Activated naive CD4-positive, alpha-beta T cell treated with anti-CD3 and anti-CD28 coated beads for 36 hours (primary cell): Measurements from ENCODE around the gene KCNJ10. TPM values are rescaled to one million over a fixed set of nuclear protein-coding genes. Genes with fewer than 3 reads are reported as not detected.

ENCODE experiments used
- CTCF ChIA-PET: fragments of 350-600 bp; sonication (Branson Sonifier 250); formaldehyde crosslinking; loops from one replicate; lab custom pipeline; 2021; ENCODE audit warnings: antibody characterized with exemption; lab: Charles Lee
- DNase-seq: peaks from one replicate; pipeline ENCODE4 v3.0.0-alpha.2; 2020
- H3K27ac Mint-ChIP-seq: one replicate; pipeline ENCODE4 v1.8.0; 2021; ENCODE audit warnings: mild to moderate bottlenecking, mixed read lengths
- H3K27me3 Mint-ChIP-seq: one replicate; pipeline ENCODE4 v1.8.0; 2021; ENCODE audit warnings: low read depth, mixed read lengths
- H3K36me3 Mint-ChIP-seq: one replicate; pipeline ENCODE4 v1.8.0; 2021; ENCODE audit warnings: low read depth, mixed read lengths
- H3K4me1 Mint-ChIP-seq: one replicate; pipeline ENCODE4 v1.8.0; 2021; ENCODE audit warnings: low read depth, mixed read lengths
- H3K4me3 Mint-ChIP-seq: one replicate; pipeline ENCODE4 v1.8.0; 2021; ENCODE audit warnings: mild to moderate bottlenecking, moderate library complexity, mixed read lengths
- H3K9me3 Mint-ChIP-seq: one replicate; pipeline ENCODE4 v1.8.0; 2021; ENCODE audit warnings: mixed read lengths
- intact Hi-C: fragments of 100-400 bp; cut with micrococcal nuclease; formaldehyde crosslinking; loops from one replicate; pipeline ENCODE4 v1.15.1; 2023
- total RNA-seq, 2 experiments: library from RNA; stranded (reverse); gene quantifications; one replicate each; pipeline ENCODE4 v1.2.3, GENCODE V29; 2021

KCNJ10 gene
- total RNA-seq, 2 experiments from 2014 or later, result not detected

DNA sequence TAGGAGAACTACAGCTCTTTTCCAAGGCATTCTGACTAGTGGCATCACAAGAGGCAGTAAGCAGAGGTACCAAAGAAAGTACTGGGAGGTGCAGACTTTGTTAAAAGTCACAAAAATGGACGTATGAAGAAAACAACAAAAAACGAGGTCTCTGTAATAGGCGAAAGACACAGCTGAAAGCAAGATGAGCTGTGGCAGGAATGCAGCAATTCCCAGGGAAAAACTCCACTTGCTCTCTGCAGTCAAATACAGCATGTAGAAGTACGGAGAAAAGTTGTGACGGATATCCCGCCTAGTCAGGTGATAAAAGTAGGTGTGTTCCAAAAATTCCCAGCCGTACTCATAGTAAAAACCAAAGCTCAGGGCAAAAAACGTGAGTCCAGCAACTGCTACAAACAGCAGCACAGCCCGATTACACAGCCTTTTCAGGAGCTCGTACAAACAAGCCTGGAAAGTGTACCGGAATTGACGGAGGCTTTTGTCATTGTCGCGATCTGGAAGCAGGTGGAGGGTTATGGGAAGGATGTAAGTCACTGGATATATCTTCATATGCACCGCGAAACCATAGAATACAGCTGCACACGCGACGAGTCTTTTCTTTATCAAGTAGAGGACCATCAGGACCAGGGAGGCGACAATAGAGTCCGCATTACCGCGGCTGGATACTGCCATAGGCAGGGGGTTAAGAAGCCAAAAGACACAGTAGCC, 39.1 kb downstream of the KCNJ10 start:
- Mint-ChIP-seq H3K36me3 (peaks cover 3% of the 10 kb centered on the region), H3K9me3 (no peaks in the 10 kb centered on the region), H3K27me3 (no peaks in the 10 kb centered on the region), H3K27ac (peak overlapping the region; percentile 87), H3K4me3 (peak overlapping the region; percentile 93), H3K4me1 (peaks cover 25% of the 10 kb centered on the region)
- CTCF ChIA-PET, result interaction anchor here (0.8 to 5.8 kb wide), 13 partner anchors 8 to 138 kb away, joined by 3 to 45 read pairs (median 3); partner anchors contain the start of genes KCNJ9 and TAGLN2
- peak; percentile 59 for DNase-seq
- intact Hi-C loops, result loop anchor here (1.0 to 5.0 kb wide), 8 partner anchors 40 to 1016 kb away; partner anchors contain the start of genes COPA, DCAF8, IGSF8 and KCNJ10

DNA sequence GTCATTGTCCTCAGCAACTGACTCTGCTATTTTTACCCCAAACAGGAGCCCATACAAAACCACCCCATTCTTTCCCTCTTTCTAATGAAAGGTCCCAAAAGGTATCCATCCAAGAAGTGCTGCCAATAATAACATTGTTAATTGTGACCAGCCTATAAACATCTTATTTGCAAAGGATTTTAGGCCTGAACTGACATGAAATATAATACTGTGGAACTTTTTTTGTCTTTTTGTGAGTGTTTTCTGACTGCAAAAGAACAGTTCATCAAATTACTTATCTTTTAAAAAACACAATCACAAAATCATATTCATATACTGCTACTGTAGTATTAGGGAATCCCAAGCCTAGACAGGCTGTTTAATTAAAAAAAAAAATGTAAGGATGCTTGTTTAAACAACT, 41.5 kb downstream of the KCNJ10 start:
- peaks cover 25% of the 10 kb centered on the region for H3K4me1 Mint-ChIP-seq
- DNase-seq, result no peak
- H3K36me3 Mint-ChIP-seq, result peaks cover 3% of the 10 kb centered on the region
- no peak overlapping the region for H3K4me3 Mint-ChIP-seq
- no peak overlapping the region for H3K27ac Mint-ChIP-seq
- intact Hi-C loops, result no loop called here
- no peaks in the 10 kb centered on the region for H3K27me3 Mint-ChIP-seq
- no peaks in the 10 kb centered on the region for H3K9me3 Mint-ChIP-seq
- CTCF ChIA-PET, result interaction anchor here (0.8 to 5.8 kb wide), 2 partner anchors 21 to 460 kb away, joined by 7 to 36 read pairs; no protein-coding TSS in a partner anchor

DNA sequence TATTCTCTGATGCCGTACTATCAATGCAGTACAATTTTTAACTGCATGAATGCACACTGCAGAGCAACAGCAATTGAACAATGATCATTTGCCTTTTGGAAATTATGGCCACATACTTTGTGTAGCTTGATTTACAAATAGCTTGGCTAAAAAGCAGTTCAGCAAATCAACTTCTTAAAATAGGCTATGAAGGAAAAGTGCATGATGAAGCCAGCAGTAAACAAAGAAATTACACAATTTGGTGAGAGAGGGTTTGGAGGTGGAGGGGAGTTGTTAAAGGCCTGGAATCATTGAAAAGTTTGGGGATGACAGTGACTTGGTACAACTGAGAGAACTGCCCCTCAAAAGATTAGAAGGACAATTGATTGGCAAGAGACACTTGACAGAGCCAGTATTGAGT, 44.6 kb downstream of the KCNJ10 start:
- Mint-ChIP-seq H3K9me3 (no peaks in the 10 kb centered on the region), H3K27me3 (no peaks in the 10 kb centered on the region), H3K36me3 (no peaks in the 10 kb centered on the region), H3K4me3 (no peak overlapping the region), H3K27ac (no peak overlapping the region), H3K4me1 (peaks cover 9% of the 10 kb centered on the region)
- intact Hi-C loops, result no loop called here
- CTCF ChIA-PET, result no interaction called here
- DNase-seq, result no peak

DNA sequence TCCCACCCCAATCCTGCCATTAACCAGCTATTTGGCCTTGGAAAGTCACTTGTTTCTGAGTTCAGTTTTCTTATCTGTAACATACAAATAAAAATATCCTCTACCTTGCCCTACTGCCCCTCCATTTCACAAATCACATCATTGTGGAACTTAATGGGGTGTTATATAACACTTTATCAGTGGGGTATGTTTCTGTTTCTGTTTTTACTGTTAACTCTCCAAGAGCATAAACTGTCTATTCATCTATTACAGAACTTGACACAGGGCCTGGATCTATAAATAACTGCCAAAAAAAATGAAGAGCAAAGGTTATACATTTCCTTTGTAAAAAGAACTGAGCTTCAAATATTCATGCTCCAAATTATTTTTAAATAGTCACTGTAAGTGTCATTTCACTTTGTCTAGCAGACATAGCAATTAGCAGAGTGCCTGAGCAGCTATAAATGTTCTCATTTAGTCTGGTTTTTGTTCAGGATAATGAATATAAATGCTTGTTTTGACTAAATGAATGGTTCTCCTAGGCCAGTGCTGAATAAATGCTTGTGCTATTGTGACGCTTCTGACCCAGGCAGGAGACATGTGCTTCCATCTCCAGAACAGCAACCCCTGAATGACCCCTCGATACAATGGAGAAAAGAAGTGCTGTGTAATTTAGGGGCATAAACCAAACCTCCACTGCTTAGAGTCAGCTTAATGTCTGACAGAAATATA, 45.6 kb downstream of the KCNJ10 start:
- CTCF ChIA-PET, result interaction anchor here (0.8 to 1.2 kb wide), 2 partner anchors 54 to 234 kb away, joined by 3 to 4 read pairs; no protein-coding TSS in a partner anchor
- Mint-ChIP-seq H3K4me3 (no peak overlapping the region), H3K27me3 (no peaks in the 10 kb centered on the region), H3K4me1 (peaks cover 4% of the 10 kb centered on the region), H3K36me3 (no peaks in the 10 kb centered on the region), H3K9me3 (no peaks in the 10 kb centered on the region), H3K27ac (no peak overlapping the region)
- intact Hi-C loops, result no loop called here
- no peak for DNase-seq

DNA sequence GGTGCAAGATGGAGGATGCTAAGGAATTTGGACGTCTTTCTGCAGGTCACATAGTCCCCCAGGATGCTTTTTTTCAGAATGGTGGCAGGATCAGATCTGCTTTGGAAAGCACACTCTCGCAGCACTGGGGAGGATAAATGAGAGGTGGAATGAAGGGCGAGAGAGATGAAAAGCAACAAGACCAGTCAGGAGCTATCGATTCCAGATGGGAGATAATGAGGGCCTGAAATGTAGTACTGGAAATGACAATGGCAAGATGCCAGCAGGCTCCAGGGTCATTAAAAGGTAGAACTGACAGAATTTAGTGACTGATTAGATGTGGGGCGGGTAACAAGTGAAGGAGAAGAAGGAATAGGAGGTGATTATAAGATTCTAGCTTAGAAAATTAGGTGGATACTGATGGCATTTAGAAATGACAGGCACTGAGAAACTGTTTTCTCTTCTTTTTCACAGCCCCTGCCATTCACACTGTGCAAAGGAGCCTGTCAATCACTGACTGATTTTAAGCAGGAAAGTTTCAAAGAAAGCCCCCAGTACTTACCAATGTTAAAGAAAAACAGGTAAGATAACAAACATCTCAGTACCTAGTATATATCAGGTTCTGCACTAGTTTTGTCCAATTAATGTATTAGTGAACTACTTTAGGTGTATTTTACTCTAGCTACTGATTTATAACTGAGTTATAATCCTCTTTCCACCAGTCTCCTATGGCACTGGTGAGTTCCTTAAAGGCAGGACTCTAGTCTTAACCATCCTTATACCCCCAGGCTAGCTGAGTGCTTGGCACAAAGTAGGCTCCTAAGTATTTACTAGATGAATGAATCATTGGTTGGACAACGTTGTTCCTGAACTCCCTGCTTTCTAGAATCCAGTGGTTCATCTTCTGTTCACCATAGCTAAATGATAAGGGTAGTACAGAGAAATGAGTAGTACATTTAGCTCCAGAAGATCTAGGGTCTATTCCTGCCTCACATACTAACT, 47.3 kb downstream of the KCNJ10 start:
- Mint-ChIP-seq H3K9me3 (no peaks in the 10 kb centered on the region), H3K27me3 (peaks cover 3% of the 10 kb centered on the region), H3K4me1 (no peaks in the 10 kb centered on the region), H3K27ac (no peak overlapping the region), H3K36me3 (no peaks in the 10 kb centered on the region), H3K4me3 (no peak overlapping the region)
- CTCF ChIA-PET, result interaction anchor here (0.6 to 2.7 kb wide), 5 partner anchors 8 to 130 kb away, joined by 3 to 13 read pairs (median 4); partner anchors contain the start of gene PIGM
- intact Hi-C loops, result no loop called here
- DNase-seq, result no peak

DNA sequence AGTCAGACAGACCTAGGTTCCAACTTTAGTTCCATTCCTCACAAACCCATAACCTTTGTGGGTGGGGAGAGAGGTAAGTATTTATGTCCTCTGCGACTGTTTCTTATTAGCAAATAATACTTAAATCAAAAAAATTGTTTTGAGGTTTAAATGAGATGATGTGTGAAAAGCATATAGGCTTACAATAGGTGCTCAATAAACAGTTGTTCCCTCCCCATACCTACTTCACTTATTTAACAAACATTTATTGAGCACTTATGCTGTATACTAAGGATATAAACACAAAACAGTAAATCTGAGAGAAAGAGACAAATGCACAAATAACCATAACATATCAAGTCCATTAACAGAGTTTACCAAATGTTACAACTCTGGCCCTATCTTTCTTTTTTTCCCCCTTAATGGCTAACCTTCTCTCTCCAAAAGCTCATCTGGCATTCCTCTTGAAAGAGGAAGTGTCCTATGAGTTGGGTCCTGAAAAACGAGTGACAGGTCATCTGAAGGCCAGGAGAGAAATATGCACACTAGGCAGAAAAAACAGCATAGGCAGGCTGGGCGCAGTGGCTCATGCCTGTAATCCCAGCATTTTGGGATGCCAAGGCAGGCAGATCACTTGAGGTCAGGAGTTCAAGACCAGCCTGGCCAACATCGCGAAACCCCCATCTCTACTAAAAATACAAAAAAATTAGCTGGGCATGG, 48.4 kb downstream of the KCNJ10 start:
- CTCF ChIA-PET, result interaction anchor here (0.6 to 2.7 kb wide), 2 partner anchors 12 to 15 kb away, joined by 3 to 13 read pairs; no protein-coding TSS in a partner anchor
- Mint-ChIP-seq H3K27me3 (peaks cover 3% of the 10 kb centered on the region), H3K9me3 (no peaks in the 10 kb centered on the region), H3K4me3 (no peak overlapping the region), H3K27ac (no peak overlapping the region), H3K36me3 (no peaks in the 10 kb centered on the region), H3K4me1 (no peaks in the 10 kb centered on the region)
- intact Hi-C loops, result no loop called here
- no peak for DNase-seq

DNA sequence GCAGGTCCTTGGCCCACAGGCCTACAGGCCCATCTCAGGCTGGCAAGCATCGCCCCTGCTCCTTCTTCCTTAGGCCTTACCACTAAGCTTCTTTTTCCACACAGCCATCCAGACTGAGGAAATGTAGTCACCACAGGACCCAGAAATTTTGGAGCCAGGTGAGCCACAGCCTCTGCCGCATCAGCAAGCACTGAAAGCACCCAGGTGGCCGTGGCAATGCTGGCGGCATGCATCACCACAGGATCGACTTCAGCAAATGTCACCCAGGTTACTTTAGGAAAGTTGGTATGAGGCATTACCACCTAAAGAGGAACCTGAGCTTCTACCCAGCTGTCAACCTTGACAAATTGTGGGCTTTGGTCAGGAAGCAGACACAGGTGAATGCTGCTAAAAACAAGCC, 49.8 kb downstream of the KCNJ10 start:
- H3K9me3 Mint-ChIP-seq, result no peaks in the 10 kb centered on the region
- CTCF ChIA-PET, result interaction anchor here (0.7 to 4.4 kb wide), 3 partner anchors 13 to 27 kb away, joined by 3 to 35 read pairs (median 5); no protein-coding TSS in a partner anchor
- H3K27ac Mint-ChIP-seq, result no peak overlapping the region
- no peaks in the 10 kb centered on the region for H3K4me1 Mint-ChIP-seq
- H3K36me3 Mint-ChIP-seq, result no peaks in the 10 kb centered on the region
- peaks cover 3% of the 10 kb centered on the region for H3K27me3 Mint-ChIP-seq
- DNase-seq, result no peak
- intact Hi-C loops, result no loop called here
- no peak overlapping the region for H3K4me3 Mint-ChIP-seq

DNA sequence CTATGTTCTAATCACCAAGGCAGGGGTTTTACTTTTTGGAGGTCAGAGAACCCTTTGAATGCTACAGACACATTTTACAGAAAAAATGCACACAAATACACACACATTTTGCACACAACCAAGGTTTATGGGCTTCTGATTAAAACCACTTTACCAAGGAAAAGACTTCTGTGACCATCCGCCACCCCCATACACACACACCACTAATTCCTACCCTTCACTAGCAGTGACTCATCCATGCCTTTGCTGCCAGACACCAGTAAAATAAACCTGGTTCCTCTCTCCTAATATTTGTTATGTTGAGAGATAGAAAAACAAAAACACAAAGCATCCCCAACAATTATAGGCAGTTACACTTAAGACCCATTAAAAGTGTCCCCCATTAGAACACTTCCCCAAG, 51.1 kb downstream of the KCNJ10 start:
- intact Hi-C loops, result no loop called here
- CTCF ChIA-PET, result interaction anchor here (1.5 to 4.4 kb wide), 2 partner anchors 12 to 60 kb away, joined by 6 to 35 read pairs; no protein-coding TSS in a partner anchor
- H3K36me3 Mint-ChIP-seq, result no peaks in the 10 kb centered on the region
- H3K4me1 Mint-ChIP-seq, result no peaks in the 10 kb centered on the region
- H3K4me3 Mint-ChIP-seq, result no peak overlapping the region
- DNase-seq, result no peak
- no peak overlapping the region for H3K27ac Mint-ChIP-seq
- H3K27me3 Mint-ChIP-seq, result peaks cover 3% of the 10 kb centered on the region
- H3K9me3 Mint-ChIP-seq, result no peaks in the 10 kb centered on the region

DNA sequence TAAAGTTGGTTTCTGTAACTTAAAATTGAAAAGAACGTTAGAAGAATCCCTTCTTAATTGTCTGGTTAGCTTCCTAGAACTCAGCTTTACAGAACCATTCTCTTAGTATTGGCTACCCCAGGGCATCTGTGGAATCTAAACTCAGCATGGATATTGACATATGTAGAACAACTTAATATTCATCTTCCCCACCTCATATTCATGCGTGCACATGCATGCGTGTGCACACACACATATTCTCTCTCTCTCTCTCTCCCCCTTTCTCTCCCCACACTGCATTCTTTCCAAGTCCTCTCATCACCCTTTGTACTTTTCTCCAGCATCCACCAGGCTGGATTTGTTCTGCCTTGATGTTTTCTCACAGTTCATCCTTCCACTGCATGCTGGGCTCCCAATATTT, 51.6 kb downstream of the KCNJ10 start:
- no peaks in the 10 kb centered on the region for H3K4me1 Mint-ChIP-seq
- intact Hi-C loops, result no loop called here
- CTCF ChIA-PET, result interaction anchor here (0.6 to 4.4 kb wide), 3 partner anchors 11 to 129 kb away, joined by 4 to 35 read pairs (median 6); no protein-coding TSS in a partner anchor
- no peak for DNase-seq
- no peak overlapping the region for H3K4me3 Mint-ChIP-seq
- H3K36me3 Mint-ChIP-seq, result no peaks in the 10 kb centered on the region
- no peak overlapping the region for H3K27ac Mint-ChIP-seq
- H3K27me3 Mint-ChIP-seq, result peaks cover 3% of the 10 kb centered on the region
- no peaks in the 10 kb centered on the region for H3K9me3 Mint-ChIP-seq

DNA sequence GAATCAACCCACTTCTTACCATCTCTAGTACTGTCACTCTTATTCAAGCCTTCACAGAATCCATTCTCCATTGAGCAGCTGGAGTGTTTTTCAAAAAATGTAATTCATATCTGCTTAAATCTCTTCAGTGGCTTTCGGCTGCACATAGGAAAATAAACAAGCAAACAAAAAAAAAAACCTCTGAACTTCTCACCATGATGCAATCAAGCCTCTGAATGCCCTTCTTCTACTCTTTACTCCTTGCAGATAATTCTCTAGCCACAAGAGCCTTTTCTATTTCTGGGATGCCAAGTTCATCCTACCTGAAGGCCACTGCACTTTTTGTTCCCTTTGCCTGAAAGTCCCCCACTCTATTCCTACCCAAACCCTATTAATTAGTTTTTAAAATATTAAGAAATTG, 52.4 kb downstream of the KCNJ10 start:
- intact Hi-C loops, result no loop called here
- H3K4me3 Mint-ChIP-seq, result no peak overlapping the region
- peaks cover 3% of the 10 kb centered on the region for H3K27me3 Mint-ChIP-seq
- H3K36me3 Mint-ChIP-seq, result no peaks in the 10 kb centered on the region
- CTCF ChIA-PET, result interaction anchor here (0.6 to 4.4 kb wide), 5 partner anchors 10 to 130 kb away, joined by 3 to 35 read pairs (median 4); no protein-coding TSS in a partner anchor
- H3K9me3 Mint-ChIP-seq, result no peaks in the 10 kb centered on the region
- H3K27ac Mint-ChIP-seq, result no peak overlapping the region
- no peaks in the 10 kb centered on the region for H3K4me1 Mint-ChIP-seq
- DNase-seq, result no peak

DNA sequence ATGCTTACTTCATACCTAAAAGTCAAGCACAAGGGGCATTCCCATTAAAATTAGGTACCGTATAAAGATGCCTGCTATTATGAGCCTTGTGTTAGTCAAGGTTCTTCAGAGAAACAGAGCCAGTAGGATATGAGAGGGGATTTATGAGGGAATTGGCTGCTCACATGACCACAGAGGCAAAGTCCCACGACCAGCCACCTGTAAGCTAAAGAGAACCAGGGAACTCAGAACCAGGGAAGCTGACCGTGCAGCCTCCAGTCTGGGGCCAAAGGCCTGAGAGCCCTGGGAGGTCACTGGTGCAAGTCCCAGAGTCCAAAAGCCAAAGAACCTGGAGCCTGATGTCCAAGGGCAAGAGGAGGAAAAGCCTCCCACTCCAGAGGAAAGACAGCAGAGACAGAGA, 58.2 kb downstream of the KCNJ10 start:
- CTCF ChIA-PET, result no interaction called here
- H3K9me3 Mint-ChIP-seq, result no peaks in the 10 kb centered on the region
- no peak for DNase-seq
- H3K27me3 Mint-ChIP-seq, result no peaks in the 10 kb centered on the region
- H3K4me1 Mint-ChIP-seq, result no peaks in the 10 kb centered on the region
- no peak overlapping the region for H3K4me3 Mint-ChIP-seq
- intact Hi-C loops, result no loop called here
- no peaks in the 10 kb centered on the region for H3K36me3 Mint-ChIP-seq
- no peak overlapping the region for H3K27ac Mint-ChIP-seq
